IPS DF 19.7 (cell line): ENCODE measurements around the gene GLRX5.

Experiments
- DNase-seq: peaks from one replicate; pipeline ENCODE4 v3.0.0-alpha.2; 2013; ENCODE audit warnings: low read depth, low spot score

The GLRX5 gene

DNA sequence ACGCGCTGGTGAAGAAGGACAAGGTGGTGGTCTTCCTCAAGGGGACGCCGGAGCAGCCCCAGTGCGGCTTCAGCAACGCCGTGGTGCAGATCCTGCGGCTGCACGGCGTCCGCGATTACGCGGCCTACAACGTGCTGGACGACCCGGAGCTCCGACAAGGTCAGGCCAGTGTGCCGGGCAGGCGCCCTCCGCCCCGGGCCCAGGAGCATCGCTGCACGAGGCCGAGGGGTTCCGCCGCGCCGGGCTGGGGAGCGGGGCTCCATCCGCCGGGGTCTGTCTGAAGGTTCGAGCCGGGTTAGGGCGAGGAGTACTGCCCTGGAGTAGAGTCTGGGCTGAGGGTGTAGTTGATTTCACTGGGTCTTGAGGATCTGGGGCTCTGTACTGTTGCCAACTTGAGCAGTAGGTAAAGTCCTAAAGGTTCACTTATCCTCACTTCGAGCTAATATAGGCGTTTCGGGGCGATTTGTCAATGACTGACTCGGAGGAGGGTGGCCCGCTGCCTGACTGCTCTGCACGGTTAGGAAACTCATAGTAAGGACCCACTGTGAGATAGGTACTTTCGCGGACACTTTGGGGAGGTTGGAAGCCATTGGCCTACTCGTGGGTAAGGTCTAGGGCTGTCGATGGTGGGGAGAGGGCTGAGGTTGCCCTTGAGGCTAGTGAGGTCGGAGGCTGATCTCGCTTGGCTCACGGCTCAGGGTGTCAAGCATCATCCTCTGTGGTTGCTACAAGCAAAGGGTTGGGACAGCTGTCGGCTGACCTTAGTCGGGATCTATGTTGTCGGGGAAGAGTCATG is 574 bp downstream of the GLRX5 start:
- no peak for DNase-seq

- no peak for DNase-seq
Observed at GRCh38 chr14:95536036-95536593, 1.3 kb downstream of the GLRX5 start.

GRCh38 chr14:95536671-95537070 is 1.8 kb downstream of the GLRX5 start:
- no peak for DNase-seq

GRCh38 chr14:95537298-95538089 is 2.6 kb downstream of the GLRX5 start:
- no peak for DNase-seq

GRCh38 chr14:95538801-95539509 is 4.1 kb downstream of the GLRX5 start:
- DNase-seq = no peak

DNA sequence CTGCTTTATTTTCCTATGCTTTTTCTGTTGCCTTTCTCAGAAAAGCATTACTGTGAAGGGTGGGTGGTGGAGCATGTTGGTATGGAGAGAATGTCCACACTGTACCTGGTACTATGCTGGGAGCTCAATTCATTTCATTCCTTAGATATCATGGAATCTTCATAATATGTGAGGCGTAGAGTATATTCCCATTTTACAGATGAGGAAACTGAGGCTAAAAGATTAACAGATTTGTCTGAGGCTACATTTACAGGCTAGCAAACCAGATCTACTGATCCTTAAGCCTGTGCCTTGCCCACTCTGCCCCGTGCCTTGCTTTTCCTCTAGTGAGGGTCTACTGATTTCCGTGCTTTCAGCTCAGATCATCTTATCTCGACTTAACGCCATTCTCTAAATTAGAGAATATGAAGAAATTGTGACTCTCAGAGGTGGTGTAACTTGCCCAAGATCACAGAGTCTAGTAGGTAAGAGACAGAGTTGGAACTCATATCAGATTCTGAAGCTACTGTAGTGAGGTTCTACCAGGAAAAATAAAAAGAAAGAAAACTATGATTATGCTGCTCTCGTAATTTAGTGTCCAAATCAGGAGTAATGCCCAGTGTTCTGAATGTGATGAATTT is 5.5 kb downstream of the GLRX5 start:
- DNase-seq = no peak

GRCh38 chr14:95541346-95541745 is 6.5 kb downstream of the GLRX5 start:
- no peak for DNase-seq

GRCh38 chr14:95541932-95542930 is 7.4 kb downstream of the GLRX5 start:
- no peak for DNase-seq

DNA sequence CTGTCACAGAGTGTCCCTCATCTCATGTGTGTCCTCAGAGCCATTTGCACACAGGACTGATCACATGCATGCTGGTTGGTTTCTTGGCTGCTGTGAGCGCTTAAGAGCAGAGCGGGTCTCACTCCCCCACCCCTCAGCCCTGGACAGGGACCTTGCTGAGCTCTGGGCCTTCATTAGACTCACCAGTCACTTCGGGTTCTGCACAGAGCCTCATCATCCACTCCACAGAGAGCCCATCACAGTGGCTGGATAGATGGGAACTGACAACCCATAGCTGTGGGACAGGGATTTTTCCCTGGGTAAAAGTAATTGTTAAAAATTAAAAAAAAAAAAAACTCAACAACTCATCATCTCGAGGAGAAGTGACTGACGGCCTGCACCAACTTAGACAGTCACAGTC is 8.2 kb downstream of the GLRX5 start:
- no peak for DNase-seq

- no peak for DNase-seq
Observed at GRCh38 chr14:95544588-95544987, 9.7 kb downstream of the GLRX5 start.

DNA sequence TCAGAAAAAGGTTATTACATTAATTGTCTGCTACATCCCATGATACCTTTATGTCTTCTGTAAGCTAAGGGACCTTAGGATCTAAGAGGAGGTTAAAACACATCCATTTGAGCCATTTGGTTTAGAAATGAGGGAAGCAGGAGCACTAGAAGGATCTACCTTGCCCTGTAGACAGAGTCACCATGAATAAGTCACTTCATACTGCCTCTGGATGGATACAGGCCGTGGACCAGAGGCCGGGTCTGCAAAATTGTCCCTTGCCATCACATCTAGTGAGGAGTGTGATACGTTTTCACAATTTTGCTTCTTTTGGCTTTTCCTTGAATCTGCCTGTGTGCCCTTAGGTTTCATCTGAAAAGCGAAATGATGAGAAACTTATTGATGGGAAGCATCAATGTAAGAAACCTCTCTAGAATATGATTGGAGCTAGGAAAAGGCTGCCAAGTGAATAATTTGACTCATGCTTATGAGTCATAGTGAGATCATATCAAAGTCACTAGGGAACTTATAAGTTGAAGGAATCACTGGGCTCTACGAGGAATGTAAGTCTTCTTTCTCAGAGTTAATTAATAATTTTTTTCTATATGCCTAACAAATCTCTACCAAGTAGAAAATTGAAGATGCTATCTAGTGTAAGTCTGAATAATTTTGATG is 10.8 kb downstream of the GLRX5 start:
- DNase-seq = no peak

- DNase-seq = no peak
Observed at GRCh38 chr14:95547272-95547625, 12.4 kb downstream of the GLRX5 start.

DNA sequence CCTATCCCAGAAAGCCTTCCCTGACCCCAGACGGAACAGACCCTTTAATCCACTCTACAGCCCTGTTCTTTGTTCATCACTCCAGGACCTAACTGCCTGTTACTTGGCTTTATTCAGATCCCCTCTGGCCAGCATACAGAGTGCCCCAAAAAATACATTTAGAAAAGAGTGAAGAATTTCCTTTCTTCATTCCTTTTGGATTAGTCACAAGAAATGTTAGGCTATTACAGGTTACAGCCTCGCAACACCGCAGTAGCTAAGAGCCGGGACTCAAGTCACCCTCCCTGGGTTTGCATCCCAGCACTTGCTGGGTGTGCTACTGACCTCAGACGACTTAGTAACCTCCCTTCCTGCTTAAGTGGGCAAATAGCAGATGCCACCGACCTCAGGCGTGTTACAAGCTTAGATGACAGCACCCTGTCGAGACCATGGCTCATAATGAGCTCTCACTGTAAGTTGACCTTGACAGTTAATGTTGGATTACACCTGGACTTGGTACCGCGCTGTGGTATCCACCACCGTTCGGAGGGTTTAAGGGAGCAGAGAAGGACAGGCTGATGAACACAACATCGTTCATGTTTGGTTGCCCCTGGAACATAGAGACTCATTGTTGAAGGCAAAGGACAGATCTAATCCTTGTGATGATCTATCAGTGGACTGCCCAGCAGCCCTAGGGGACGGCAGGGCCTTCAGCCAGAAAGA is 12.9 kb downstream of the GLRX5 start:
- DNase-seq = no peak

- no peak for DNase-seq
Observed at GRCh38 chr14:95548328-95548929, 13.6 kb downstream of the GLRX5 start.

DNA sequence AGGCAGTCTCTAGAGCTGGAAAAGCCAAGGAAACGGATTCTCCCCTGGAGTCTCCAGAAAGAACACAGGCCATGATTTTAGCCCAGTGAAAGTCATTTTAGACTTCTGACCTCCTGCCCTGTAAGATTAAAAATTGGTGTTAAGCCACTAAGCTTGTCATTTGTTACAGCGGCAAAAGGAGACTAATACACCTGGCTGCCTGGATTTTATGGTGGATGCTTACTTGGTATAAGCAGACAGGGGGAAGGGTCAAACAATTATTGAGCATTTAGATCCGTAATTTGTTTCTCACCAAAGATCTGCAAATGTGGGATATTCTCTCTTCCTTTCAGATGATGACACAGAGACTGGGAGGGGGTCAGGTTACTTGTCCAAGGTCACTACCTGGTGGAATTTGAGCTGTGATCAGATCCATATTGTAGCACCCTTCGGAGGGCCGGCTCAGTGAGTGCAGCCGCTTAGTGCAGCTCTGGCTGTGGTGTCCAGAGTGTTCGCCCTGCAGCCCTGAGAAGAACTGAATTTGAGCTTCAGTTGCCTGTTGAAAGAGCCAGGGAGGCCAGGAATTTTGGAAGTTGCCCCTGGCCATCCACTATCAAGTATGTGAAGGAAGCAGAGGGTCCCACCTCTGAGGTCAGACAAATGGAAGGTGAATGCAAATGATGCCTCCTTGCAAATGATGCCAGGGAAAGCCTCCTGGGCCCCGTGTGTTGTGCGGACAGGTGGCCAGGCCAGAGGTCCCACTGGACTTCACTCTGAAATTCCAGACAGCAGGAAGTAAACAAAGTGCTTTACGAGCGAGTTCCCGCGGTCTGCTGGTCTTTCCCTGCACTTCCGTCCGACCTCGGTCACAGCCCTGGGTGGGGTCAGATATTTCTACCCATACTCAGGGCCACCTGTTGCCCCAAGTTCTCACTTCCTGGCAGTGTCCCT is 15.1 kb downstream of the GLRX5 start:
- DNase-seq = no peak

DNA sequence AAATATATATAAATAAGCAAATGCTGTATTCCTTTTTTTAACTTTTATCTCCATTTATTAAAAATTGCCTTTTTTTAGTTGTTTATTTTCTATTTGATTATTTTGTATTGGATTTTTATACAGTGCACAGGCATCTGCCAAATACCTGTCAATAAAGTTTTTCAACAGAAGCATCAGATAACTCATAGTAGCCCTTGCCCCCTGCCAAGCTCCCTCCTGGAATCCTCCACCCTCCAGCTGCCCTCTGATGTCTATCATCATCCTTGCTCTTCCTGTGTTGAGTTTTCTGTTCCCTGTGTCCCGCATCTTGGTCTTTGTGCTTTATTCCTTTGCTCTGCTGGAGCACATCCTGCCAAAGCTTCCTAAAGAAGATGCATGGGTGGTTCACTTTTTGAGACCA is 16.6 kb downstream of the GLRX5 start:
- DNase-seq = no peak

GRCh38 chr14:95553141-95553540 is 18.3 kb downstream of the GLRX5 start:
- DNase-seq = no peak

- no peak for DNase-seq
Observed at GRCh38 chr14:95555053-95555452, 20.2 kb downstream of the GLRX5 start.
